Muscle of arm (tissue), 14 donors: ENCODE data around the gene TCEA3. TPM values are rescaled to one million over a fixed set of nuclear protein-coding genes. Genes with fewer than 3 reads are reported as not detected.

Experiments
- DNase-seq: peaks from one replicate; pipeline ENCODE4 v3.0.0-alpha.2; 2013
- long read RNA-seq, 11 donors: transcript quantifications; one replicate each; lab custom pipeline, GENCODE V29; 2026
- polyA plus RNA-seq, 12 donors: library from polyadenylated mRNA; unstranded; fragments of 120-200 nt; gene quantifications; one replicate each; pipeline ENCODE4 v1.2.1, GENCODE V29; 2013; ENCODE audit not compliant: insufficient read length in 12 of 12

TCEA3 gene
- 1,000 to 10,000 TPM in 1 of 12 donors, 100 to 1,000 TPM in 11; 189 to 1,418 (median 361) TPM for polyA plus RNA-seq
- long read RNA-seq, donor 1, transcript TCEA3-203 (11 exons, 1,559 nt), result major isoform, 16 of 19 reads
- long read RNA-seq, donor 1, partial matches to known transcripts, result 0 of 19 reads
- long read RNA-seq, donor 1, other reads (novel, unspliced or antisense), result 0 of 19 reads
- long read RNA-seq, donor 2, transcript TCEA3-203 (11 exons, 1,559 nt), result major isoform, 104 of 246 reads
- long read RNA-seq, donor 2, partial matches to known transcripts, result 112 of 246 reads
- long read RNA-seq, donor 2, other reads (novel, unspliced or antisense), result 30 of 246 reads
- long read RNA-seq, donor 3, transcript TCEA3-203 (11 exons, 1,559 nt), result major isoform, 56 of 130 reads
- long read RNA-seq, donor 3, partial matches to known transcripts, result 51 of 130 reads
- long read RNA-seq, donor 3, other reads (novel, unspliced or antisense), result 22 of 130 reads
- long read RNA-seq, donor 4, transcript TCEA3-203 (11 exons, 1,559 nt), result major isoform, 37 of 69 reads
- long read RNA-seq, donor 4, partial matches to known transcripts, result 26 of 69 reads
- long read RNA-seq, donor 4, other reads (novel, unspliced or antisense), result 6 of 69 reads
- long read RNA-seq, donor 5, transcript TCEA3-205 (11 exons, 1,659 nt), result minor isoform, 5 of 338 reads
- long read RNA-seq, donor 5, transcript TCEA3-203 (11 exons, 1,559 nt), result major isoform, 177 of 338 reads
- long read RNA-seq, donor 5, partial matches to known transcripts, result 156 of 338 reads
- long read RNA-seq, donor 5, other reads (novel, unspliced or antisense), result 0 of 338 reads
- long read RNA-seq, donor 6, transcript TCEA3-203 (11 exons, 1,559 nt), result major isoform, 67 of 115 reads
- long read RNA-seq, donor 6, partial matches to known transcripts, result 32 of 115 reads
- long read RNA-seq, donor 6, other reads (novel, unspliced or antisense), result 14 of 115 reads
- long read RNA-seq, donor 7, transcript TCEA3-203 (11 exons, 1,559 nt), result major isoform, 51 of 97 reads
- long read RNA-seq, donor 7, partial matches to known transcripts, result 32 of 97 reads
- long read RNA-seq, donor 7, other reads (novel, unspliced or antisense), result 13 of 97 reads
- long read RNA-seq, donor 8, transcript TCEA3-203 (11 exons, 1,559 nt), result major isoform, 103 of 248 reads
- long read RNA-seq, donor 8, partial matches to known transcripts, result 121 of 248 reads
- long read RNA-seq, donor 8, other reads (novel, unspliced or antisense), result 21 of 248 reads
- long read RNA-seq, donor 9, transcript TCEA3-203 (11 exons, 1,559 nt), result major isoform, 31 of 62 reads
- long read RNA-seq, donor 9, partial matches to known transcripts, result 17 of 62 reads
- long read RNA-seq, donor 9, other reads (novel, unspliced or antisense), result 12 of 62 reads
- long read RNA-seq, donor 10, transcript TCEA3-205 (11 exons, 1,659 nt), result minor isoform, 5 of 239 reads
- long read RNA-seq, donor 10, transcript TCEA3-203 (11 exons, 1,559 nt), result major isoform, 140 of 239 reads
- long read RNA-seq, donor 10, partial matches to known transcripts, result 66 of 239 reads
- long read RNA-seq, donor 10, other reads (novel, unspliced or antisense), result 28 of 239 reads
- long read RNA-seq, donor 11, transcript TCEA3-203 (11 exons, 1,559 nt), result major isoform, 70 of 127 reads
- long read RNA-seq, donor 11, partial matches to known transcripts, result 49 of 127 reads
- long read RNA-seq, donor 11, other reads (novel, unspliced or antisense), result 7 of 127 reads

DNA sequence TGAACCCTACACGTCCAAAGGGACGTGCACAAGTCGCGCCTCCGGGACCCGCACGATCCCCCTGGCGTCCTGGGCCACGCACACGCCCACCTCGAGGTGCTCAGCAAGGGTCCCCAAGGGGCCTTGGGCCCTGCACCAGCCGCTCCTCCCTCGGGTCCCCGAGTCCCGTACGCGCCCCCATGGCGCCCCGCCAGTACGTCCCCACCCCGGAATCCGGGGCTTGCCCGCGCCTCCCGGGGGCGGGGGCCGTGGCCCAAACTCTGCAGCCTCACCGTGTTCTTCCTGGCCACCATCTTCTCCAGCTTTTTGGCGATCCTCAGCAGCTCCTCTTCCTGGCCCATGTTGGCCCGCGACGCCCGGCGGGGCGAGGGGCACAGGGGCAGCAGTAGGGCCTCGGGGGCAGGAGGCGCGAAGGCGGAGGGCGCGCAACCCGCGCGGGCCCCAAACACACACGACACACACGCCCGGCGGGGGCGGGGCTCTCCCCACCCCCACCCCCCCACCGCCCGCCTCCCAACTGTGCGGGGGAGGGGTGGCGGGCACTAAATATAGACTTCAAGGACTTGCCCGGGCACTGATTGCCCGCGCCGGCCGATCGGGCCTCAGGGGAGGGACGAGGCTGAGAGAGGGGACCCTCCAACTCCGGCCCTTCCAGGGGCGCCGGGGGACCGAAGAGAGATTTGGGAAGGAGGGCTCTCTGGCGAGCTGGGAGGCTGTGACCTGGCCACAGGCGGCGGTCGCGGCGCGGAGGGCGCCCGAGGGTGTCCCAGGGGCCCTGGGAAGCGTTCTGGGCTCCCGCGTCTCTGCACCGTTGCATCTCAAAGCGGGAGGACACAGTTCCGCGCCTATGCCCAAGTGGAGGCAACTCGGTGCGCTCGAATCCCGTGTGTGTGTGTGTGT is at the start of gene TCEA3:
Gene TCEA3, minus strand, starts transcription at position 456 of the 900 bp plus-strand sequence. Its CDS starts 115 bp downstream, at position 341.
- peak; percentile 40 for DNase-seq

DNA sequence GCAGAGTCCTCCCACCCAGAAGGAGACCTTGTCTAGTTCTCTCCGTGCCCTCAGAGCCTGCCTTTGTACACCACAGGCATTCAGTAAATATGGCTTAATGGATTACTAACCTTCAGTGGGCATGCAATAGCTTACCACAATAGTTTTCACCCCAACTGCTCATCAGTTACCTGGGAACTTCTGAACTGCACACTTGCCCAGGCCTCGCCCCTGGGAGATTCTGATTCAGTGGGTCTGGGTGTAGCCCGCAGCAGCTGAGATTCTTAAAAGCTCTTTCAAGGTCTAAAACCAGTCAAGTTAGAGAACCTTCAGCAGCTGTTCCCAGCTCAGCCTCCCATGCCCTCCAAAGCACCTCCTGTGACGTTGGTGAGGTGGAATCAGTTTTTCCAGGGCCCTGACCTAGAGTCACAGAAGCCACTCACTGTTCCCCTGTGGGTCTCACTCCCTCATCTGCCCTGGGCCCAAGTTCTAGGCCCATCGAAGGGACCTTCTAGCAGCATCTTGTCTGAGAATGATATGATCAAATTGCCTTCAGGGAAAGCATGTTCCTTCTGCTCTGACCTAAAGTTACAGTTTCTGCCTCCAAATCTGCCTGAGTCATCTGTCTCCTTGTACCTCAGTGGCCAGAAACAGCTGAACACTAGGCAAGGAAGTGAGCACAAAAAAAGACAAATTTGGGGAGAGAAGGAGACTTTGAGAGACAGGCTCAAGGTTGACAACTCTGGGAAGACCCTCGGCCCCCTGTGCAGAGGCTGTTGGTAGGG is 48.7 kb upstream of the TCEA3 start:
- no peak for DNase-seq

DNA sequence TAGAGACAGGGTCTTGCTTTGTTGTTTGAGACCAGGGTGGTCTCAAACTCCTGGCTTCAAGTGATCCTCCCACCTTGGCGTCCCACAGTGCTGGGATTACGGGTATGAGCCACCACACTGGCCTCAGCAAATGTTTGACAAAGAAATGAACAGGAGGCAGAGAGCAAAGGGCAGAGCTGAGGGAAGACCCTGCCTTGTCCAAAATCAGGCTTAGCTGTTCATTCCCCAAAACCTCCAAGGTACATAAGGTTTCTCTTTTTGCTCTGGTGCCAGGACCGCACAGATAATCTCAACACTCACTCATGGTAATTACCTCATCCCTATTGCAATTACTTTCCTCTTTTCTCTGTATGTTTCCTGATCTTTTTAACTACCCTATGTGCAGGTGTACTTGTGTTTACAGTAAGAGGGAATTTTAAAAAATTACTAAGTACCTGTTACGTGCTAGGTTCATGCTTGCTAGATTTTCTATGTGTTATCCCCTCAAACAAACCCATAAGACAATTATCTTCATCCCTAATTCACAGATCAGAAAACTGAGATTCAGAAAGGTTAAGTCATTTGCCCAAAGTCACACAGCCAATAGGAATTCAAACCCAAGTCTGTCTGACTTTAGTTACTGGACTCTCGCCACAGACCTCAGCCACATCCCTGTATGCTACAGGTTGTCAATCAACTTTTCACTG is 47.9 kb upstream of the TCEA3 start:
- DNase-seq, result no peak

DNA sequence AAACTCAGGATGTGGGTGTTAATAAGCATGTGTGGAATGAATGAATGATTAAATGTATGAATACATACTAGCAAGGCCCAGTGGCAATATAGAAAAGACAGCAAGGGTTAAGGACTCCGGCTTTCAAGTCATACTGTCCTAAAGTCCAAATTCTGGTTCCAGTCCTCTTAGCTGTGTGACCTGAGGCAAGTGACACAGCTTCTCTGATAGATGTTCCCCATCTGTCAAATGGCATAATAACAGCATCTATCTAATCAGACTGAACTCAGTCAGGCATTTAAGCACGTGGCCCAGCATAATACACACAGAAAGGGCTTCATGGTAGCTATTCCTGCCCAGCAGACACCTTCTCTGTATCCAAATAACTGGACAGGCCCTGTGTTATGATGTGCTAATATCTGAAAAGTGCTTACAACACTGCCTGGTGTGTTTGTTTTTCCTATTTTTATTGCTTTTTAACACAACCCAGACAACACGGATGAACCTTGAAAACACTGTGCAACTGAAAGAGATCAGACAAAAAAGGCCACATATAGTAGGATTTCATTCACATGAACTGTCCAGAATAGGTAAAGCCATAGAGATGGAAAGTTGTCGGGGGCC is 47.0 kb upstream of the TCEA3 start:
- DNase-seq, result no peak

DNA sequence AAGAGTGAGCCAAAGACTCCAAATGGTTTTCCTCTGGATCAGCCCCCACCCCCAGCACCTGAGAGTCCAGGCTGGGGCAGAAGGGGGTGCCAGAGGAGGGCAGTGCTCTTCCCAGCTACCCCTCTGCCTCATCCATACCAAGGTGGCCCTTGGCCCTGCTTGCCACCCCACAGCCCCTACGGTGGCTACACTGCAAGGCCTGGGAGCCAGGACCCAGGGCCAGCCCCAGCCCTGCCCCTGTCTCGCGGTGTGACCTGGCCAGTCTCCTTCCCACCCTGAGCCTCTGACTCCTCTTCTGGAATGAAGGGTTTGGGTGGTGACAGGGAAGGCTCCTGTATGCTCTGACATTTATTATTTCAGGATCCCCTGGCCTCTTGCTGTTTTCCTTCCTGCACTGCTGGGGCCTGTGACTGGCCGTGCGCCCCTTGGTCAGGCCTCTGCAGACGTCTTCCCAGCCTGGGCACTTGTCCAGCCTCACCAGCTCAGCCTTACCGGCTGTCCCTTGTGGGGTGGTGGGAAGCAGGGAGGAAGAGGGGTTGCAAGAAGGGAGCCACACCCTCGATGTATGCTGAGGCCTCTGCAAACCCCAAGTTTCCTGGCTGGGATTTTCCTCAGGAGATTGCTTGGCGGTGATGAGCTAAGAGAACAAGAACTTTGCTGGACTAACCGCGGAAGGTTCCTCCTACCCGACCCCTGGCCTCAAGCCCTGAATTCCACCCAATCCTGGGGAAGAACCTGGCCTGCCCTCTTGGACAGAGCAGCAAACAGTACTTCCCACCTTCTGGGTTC is 45.9 kb upstream of the TCEA3 start:
- DNase-seq, result peak; percentile 74

DNA sequence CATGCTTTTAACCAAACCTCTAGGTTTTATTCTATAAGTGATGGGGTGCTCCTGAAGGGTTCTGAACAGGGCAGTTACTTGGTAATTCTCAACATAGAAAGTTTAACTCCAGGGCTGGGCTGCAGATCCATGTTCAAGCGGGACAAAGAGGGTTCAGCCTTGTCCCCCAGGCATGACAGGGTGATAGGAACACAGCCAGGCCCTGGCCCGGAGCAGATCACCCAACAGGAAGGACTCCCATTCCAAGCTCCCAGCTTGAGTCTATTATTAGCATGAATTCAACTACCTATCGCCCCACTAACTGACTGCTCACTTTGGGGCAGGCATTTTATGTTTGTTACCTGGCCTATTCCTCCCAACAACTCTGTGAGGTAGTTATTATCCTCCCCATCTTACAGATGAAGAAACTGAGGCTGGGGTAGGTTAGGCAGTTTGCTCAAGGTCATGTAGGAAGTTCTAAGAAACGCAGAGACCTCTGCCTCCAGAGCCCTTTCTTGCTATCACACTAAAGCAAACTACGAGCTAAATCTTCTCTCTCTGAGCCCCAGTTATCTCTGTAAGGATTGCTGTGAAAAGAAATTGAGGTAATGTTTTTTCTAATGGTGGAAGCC is 44.9 kb upstream of the TCEA3 start:
- no peak for DNase-seq

DNA sequence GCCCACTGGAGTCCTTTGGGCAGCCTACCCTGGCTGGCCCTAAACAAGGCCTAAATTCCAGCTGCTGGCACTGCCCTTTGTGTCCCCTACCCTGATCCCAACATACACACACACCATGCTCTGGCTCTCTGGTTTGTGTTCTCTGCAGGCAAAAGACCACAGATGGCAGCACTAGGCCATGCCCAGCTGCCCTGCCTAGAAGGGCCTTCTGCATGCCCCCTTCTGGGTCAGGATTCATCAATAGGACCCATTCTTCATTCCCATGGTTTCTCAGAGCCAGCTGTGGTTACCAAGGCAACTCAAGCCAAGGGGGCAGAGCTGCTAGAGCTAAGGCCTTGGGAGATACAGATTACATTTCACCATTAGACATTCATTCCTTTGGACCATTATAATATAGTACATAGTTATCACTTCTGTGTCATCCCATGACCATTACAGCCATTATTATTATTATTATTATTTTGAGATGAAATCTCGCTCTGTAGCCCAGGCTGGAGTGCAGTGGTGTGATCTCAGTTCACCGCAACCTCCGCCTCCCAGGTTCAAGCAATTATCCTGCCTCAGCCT is 42.0 kb upstream of the TCEA3 start:
- DNase-seq, result no peak

DNA sequence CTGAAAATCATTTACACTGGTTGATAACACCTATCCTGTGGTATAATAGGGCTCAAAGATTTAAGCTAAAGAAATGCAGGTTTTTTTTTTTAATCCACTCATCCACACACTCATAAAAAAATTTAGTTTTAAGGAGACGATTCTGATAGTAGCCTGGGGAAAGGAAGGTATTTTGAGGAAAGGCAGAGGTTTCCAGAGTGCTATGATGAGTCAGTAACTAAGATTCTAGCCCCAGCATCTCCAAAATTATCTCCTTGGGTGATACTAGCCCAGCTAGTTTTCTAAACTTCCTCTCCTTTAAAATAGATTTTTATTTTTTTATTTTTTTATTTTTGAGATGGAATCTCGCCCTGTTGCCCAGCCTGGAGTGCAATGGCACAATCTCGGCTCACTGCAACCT is 38.7 kb upstream of the TCEA3 start:
- no peak for DNase-seq

DNA sequence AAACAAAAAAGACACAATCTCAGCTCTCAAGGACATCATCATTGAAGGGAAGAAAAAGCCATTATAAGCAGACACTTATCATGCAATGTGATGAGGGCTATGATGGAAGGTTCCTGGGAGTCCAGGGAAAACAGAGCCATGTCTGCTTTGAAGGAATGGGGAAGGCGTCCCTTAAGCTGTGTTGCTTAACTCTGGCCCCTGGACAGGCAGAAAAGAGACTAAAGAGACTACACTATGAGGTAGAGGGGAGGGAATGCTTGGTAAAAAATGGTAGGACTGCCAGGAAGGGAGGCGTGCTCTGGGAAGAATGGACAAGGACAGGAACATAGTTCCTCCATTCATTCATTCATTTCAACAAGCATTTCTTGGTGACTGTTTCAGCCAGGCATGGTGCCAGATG is 38.2 kb upstream of the TCEA3 start:
- DNase-seq, result no peak

DNA sequence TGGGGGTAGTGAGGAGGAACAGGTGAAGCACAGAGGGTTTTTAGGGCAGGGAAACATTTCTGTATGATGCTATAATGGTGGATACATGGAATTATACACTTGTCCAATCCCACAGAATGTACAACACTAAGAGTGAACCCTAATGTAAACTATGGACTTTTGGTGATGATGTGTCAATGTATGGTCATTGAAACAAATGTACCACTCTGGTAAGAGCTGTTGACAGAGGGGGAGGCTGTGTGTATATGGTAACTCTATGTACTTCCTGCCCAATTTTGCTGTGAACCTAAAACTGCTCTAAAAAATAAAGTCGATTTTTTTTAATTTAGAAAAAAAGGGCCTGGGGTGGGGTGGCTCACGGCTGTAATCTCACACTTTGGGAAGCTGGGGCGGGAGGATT is 36.5 kb upstream of the TCEA3 start:
- DNase-seq, result no peak

DNA sequence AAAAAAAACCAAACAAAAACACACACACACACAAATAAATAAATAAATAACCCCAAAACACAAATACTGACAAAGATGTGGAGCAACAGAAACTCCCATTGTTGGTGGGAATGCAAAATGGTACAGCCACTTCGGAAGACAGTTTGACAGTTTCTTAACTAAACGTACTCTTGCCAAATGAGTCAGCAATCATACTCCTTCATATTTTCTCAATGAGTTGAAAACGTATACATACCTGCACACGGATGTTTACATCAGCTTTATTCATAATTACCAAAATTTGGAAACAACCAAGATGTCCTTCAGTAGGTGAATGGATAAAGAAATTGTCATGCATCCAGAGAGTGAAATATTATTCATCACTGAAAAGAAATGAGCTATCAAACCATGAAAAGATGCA is 36.0 kb upstream of the TCEA3 start:
- DNase-seq, result no peak

DNA sequence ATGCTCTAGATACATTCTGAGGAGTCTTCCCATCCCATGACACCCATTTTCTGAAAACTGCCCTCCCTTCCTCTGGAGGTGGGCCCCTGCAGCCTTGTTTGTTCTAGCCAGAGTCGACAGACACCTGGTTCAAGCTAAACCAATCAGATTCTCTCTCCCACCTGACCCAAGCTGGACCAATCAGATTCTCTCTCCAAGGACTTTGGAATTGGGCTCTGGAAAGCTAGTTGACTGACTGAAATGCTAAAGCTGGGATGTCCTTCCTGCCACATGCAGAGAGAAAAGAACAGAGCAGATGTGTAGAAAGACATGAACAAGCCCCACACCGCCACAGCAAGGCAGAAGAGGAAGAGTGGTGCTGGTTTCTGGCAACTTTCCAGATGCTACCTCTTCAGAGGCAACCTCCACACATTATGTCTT is 34.8 kb upstream of the TCEA3 start:
- DNase-seq, result no peak

DNA sequence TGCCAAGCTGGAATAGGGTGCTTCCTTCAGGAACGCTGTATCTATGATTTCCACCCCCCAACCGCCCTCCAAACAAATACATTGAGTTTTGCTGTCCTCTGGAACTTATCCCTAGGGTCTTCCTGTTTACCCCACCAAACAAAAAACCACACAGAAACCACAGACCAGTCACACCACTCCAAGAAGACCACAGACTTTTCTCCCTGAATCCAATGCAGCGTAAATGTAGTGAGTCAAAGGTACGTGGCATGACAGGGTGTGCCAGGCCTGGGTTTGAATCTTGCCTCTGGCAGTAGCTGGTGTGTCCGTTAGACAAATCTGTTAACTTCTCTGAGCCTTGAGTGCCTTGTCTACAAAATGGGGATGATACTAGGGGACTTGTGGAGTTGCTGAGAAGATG is 31.7 kb upstream of the TCEA3 start:
- DNase-seq, result no peak

DNA sequence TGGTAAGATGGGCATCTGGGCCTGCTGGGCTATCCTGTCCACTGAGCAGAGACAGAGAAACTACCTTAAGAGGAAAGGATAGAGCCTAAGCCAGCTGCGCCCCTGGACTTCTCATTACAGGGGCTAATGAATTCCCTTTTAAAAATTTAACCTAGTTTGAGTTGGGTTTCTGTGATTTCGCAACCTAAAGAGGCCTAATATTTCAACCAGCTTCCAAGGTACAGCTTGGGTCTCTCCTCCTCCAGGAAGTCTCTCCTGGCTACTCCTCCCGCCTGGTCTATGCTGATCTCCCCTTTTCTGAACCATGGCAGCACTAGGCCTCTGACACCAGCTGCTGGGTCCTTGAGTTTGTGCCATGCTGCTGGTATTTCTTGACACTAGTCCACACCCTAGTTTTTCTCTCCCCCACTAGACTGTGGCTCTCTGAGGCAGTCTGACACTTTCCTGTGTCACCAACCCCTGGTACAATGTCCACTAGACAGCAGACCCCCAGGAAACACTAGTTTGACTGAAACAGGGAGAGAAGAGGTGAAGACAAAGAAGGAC is 29.0 kb upstream of the TCEA3 start:
- DNase-seq, result no peak

DNA sequence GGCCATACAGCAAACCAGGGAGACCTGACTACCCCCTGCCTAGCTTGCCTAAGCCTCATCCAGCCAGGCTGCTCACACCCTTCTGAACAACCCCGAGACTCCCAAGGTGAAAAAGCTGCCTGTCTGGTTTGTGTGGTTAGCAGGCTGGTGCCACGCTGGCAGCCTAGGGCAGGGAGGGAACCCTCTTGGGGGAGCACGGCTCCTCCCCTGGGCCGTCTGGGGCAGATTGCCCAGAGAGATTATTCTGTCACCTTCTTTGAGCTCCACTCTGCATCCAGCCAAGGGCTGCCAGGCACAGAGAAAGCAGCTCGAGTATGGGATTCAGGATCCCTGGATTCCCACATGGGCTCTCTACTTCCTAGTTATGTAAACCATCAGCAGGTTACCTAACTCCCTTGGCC is 27.5 kb upstream of the TCEA3 start:
- no peak for DNase-seq

DNA sequence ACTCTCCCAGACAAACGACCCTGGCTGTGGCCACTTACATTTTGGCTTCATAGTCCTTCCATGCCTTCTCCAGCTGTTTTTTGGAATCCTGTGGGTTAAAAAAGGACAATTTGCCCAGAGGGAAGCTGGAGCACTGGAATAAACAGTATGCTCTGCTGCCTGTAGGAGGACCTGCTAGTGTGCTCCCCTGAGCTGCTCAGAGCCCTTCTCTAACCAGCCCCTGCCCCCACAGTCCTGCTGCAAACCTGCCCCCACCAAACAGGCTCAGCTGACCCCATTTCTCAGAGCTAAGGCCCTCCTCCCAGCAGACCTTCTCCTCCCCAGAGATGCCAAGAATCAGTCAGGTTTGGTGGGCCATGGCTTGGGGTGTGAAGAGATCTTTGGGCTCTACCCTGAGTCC is 26.9 kb upstream of the TCEA3 start:
- DNase-seq, result no peak
